Measurements from ENCODE around the gene ANKRD44. TPM values are rescaled to one million over a fixed set of nuclear protein-coding genes. Genes with fewer than 3 reads are reported as not detected.
"Not testable (repeated sequence)": the region's sequence is repeated elsewhere in the genome, so short reads cannot be mapped to it uniquely, and the experiment has no call there.

ANKRD44 gene
- total and polyA plus RNA-seq, 4 experiments from 2014 or later: 51.5 to 248 (median 158) TPM

GRCh38 chr2:197353393-197354168 is 43.0 kb upstream of the ANKRD44 start:
- Mint-ChIP-seq H3K27ac (no peak overlapping the region), H3K36me3 (peaks cover 0 to 3% of the 10 kb centered on the region in 2 donors), H3K9me3 (peaks cover 0 to 2% (median 0%) of the 10 kb centered on the region in 8 donors), H3K4me1 (peaks cover 6 to 10% (median 6%) of the 10 kb centered on the region in 4 donors), H3K27me3 (no peaks in the 10 kb centered on the region), H3K4me3 (no peak overlapping the region)
- no peaks in the 10 kb centered on the region for H3K27me3 ChIP-seq (ENCODE audit: insufficient read depth, low read length)
- CTCF ChIA-PET (ENCODE audit: partially characterized antibody): interaction anchor here (1.2 to 1.4 kb wide), 3 partner anchors 8 to 240 kb away, joined by 3 to 4 read pairs (median 4); no protein-coding TSS in a partner anchor
- no peaks in the 10 kb centered on the region for H3K9me3 ChIP-seq (ENCODE audit: control insufficient read depth in 1 of 2, low read length in 2 of 2)
- POLR2A ChIA-PET (ENCODE audit: partially characterized antibody): no interaction called here
- intact Hi-C loops (cut with micrococcal nuclease): no loop called here
- no peak for DNase-seq
- H3K27ac ChIP-seq (ENCODE audit: low read depth, low read length): no peak overlapping the region
- peaks cover 1% of the 10 kb centered on the region for H3K4me1 ChIP-seq (ENCODE audit: insufficient read depth, low read length)
- no peak overlapping the region for H3K4me3 ChIP-seq (ENCODE audit: low read length in 2 of 2)
- no peaks in the 10 kb centered on the region for H3K36me3 ChIP-seq (ENCODE audit: insufficient read depth, low read length)

- Histone ChIP-seq H3K9me3 (ENCODE audit: control insufficient read depth in 1 of 2, low read length in 2 of 2) (no peaks in the 10 kb centered on the region), H3K4me1 (ENCODE audit: insufficient read depth, low read length) (no peaks in the 10 kb centered on the region), H3K4me3 (ENCODE audit: low read length in 2 of 2) (no peak overlapping the region), H3K27ac (ENCODE audit: low read depth, low read length) (no peak overlapping the region), H3K27me3 (ENCODE audit: insufficient read depth, low read length) (no peaks in the 10 kb centered on the region), H3K36me3 (ENCODE audit: insufficient read depth, low read length) (no peaks in the 10 kb centered on the region)
- Mint-ChIP-seq H3K4me1 (peaks cover 0 to 2% (median under 1%) of the 10 kb centered on the region in 4 donors), H3K9me3 (no peaks in the 10 kb centered on the region), H3K27me3 (no peaks in the 10 kb centered on the region), H3K4me3 (no peak overlapping the region), H3K36me3 (peaks cover 0 to 3% of the 10 kb centered on the region in 2 donors), H3K27ac (no peak overlapping the region)
- intact Hi-C loops (cut with micrococcal nuclease): no loop called here
- POLR2A ChIA-PET (ENCODE audit: partially characterized antibody): no interaction called here
- DNase-seq: no peak
- CTCF ChIA-PET (ENCODE audit: partially characterized antibody): interaction anchor here (0.7 to 1.2 kb wide), 3 partner anchors 77 to 275 kb away, joined by 3 read pairs; no protein-coding TSS in a partner anchor
Measured at GRCh38 chr2:197349699-197350098, 39.1 kb upstream of the ANKRD44 start.

DNA sequence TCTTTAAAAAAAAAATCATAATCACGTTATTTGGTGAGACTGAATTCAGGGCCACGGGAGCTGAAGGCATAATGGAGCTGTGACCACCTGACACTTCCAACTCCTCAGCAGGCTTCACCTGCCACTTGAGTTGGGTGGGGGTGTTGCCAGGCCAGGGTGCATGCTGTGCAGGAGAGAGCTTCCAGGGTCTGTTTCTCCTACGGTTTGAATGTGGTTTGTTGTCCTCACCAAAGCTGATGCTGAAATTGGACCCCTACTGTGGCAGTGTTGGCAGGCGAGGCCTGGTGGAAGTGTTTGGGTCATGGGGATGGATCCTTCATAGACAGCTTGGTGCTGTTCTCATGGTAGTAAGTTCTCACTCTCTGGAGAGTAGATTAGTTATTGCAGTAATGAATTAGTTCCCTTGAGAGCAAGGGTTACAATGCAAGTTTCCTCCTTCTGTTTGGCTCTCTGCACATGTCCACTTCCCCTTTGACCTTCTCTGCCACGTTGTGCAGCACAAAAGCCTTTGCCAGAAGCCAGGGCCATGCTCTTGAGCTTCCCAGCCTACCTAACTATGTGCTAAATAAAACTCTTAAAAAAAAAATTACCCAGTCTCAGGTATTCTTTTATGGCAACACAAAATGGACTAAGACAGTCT is 38.3 kb upstream of the ANKRD44 start:
- H3K4me3 ChIP-seq (ENCODE audit: low read length in 2 of 2): no peak overlapping the region
- H3K27ac ChIP-seq (ENCODE audit: low read depth, low read length): no peak overlapping the region
- DNase-seq: no peak
- intact Hi-C loops (cut with micrococcal nuclease): no loop called here
- no peaks in the 10 kb centered on the region for H3K9me3 ChIP-seq (ENCODE audit: control insufficient read depth in 1 of 2, low read length in 2 of 2)
- no peaks in the 10 kb centered on the region for H3K27me3 Mint-ChIP-seq
- H3K36me3 ChIP-seq (ENCODE audit: insufficient read depth, low read length): no peaks in the 10 kb centered on the region
- H3K36me3 Mint-ChIP-seq: peaks cover 0 to 3% of the 10 kb centered on the region in 2 donors
- H3K4me3 Mint-ChIP-seq: no peak overlapping the region
- H3K27me3 ChIP-seq (ENCODE audit: insufficient read depth, low read length): no peaks in the 10 kb centered on the region
- CTCF ChIA-PET (ENCODE audit: partially characterized antibody): no interaction called here
- H3K4me1 Mint-ChIP-seq: peaks cover 0 to 2% (median under 1%) of the 10 kb centered on the region in 4 donors
- H3K27ac Mint-ChIP-seq: no peak overlapping the region
- no peaks in the 10 kb centered on the region for H3K4me1 ChIP-seq (ENCODE audit: insufficient read depth, low read length)
- no peaks in the 10 kb centered on the region for H3K9me3 Mint-ChIP-seq
- POLR2A ChIA-PET (ENCODE audit: partially characterized antibody): interaction anchor here (0.8 kb wide), 1 partner anchor 19 kb away, joined by 3 read pairs; no protein-coding TSS in a partner anchor

GRCh38 chr2:197345846-197346370 is 35.3 kb upstream of the ANKRD44 start:
- POLR2A ChIA-PET (ENCODE audit: partially characterized antibody): interaction anchor here (1.0 kb wide), 1 partner anchor 18 kb away, joined by 3 read pairs; no protein-coding TSS in a partner anchor
- Histone ChIP-seq H3K27me3 (ENCODE audit: insufficient read depth, low read length) (no peaks in the 10 kb centered on the region), H3K4me1 (ENCODE audit: insufficient read depth, low read length) (no peaks in the 10 kb centered on the region), H3K9me3 (ENCODE audit: control insufficient read depth in 1 of 2, low read length in 2 of 2) (no peaks in the 10 kb centered on the region), H3K4me3 (ENCODE audit: low read length in 2 of 2) (no peak overlapping the region), H3K27ac (ENCODE audit: low read depth, low read length) (no peak overlapping the region), H3K36me3 (ENCODE audit: insufficient read depth, low read length) (no peaks in the 10 kb centered on the region)
- Mint-ChIP-seq H3K4me1 (peaks cover 5 to 7% (median 5%) of the 10 kb centered on the region in 4 donors), H3K36me3 (peaks cover 0 to 3% of the 10 kb centered on the region in 2 donors), H3K27ac (peak overlapping the region in 2 of 7 donors; percentile 1 to 70), H3K4me3 (no peak overlapping the region), H3K27me3 (no peaks in the 10 kb centered on the region), H3K9me3 (peaks cover 0 to 2% (median 0%) of the 10 kb centered on the region in 8 donors)
- intact Hi-C loops (cut with micrococcal nuclease): no loop called here
- DNase-seq: no peak
- CTCF ChIA-PET (ENCODE audit: partially characterized antibody): interaction anchor here (1.0 to 1.4 kb wide), 3 partner anchors 8 to 18 kb away, joined by 3 to 5 read pairs (median 3); no protein-coding TSS in a partner anchor

DNA sequence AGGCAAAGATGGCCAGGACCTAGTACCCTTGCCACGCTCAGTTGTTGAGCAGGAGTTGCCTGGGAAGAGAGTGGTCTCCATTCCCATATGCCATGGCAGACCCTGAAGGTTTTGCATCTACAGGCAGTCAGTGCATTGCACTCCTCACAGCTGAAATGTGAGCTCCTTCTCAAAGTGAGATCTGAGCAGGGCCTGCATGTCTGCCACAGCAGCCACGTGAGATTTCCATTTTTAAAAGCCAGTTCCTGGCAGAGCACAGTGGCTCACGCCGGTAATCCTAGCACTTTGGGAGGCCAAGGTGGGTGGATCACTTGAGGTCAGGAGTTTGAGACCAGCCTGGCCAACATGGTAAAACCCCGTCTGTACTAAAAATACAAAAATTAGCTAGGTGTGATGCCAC is 33.4 kb upstream of the ANKRD44 start:
- CTCF ChIA-PET (ENCODE audit: partially characterized antibody); intact Hi-C loops (cut with micrococcal nuclease): not testable (repeated sequence)
- H3K27ac Mint-ChIP-seq: peak overlapping the region in 1 of 7 donors; percentile 13

GRCh38 chr2:197340591-197340990 is 30.0 kb upstream of the ANKRD44 start:
- Mint-ChIP-seq H3K4me1 (peaks cover 13 to 18% (median 16%) of the 10 kb centered on the region in 4 donors), H3K36me3 (no peaks in the 10 kb centered on the region), H3K9me3 (peaks cover 0 to 4% (median 0%) of the 10 kb centered on the region in 8 donors), H3K4me3 (no peak overlapping the region), H3K27me3 (no peaks in the 10 kb centered on the region), H3K27ac (no peak overlapping the region)
- H3K36me3 ChIP-seq (ENCODE audit: insufficient read depth, low read length): no peaks in the 10 kb centered on the region
- no peaks in the 10 kb centered on the region for H3K9me3 ChIP-seq (ENCODE audit: control insufficient read depth in 1 of 2, low read length in 2 of 2)
- intact Hi-C loops (cut with micrococcal nuclease): no loop called here
- H3K4me1 ChIP-seq (ENCODE audit: insufficient read depth, low read length): peaks cover 9% of the 10 kb centered on the region
- DNase-seq: no peak
- no peak overlapping the region for H3K4me3 ChIP-seq (ENCODE audit: low read length in 2 of 2)
- H3K27ac ChIP-seq (ENCODE audit: low read depth, low read length): no peak overlapping the region
- POLR2A ChIA-PET (ENCODE audit: partially characterized antibody): interaction anchor here (0.9 kb wide), 1 partner anchor 126 kb away, joined by 3 read pairs; no protein-coding TSS in a partner anchor
- CTCF ChIA-PET (ENCODE audit: partially characterized antibody): no interaction called here
- H3K27me3 ChIP-seq (ENCODE audit: insufficient read depth, low read length): no peaks in the 10 kb centered on the region

More for the DNA sequence above, 33.4 kb upstream of the ANKRD44 start:
- H3K27ac ChIP-seq (ENCODE audit: low read depth, low read length); POLR2A ChIA-PET (ENCODE audit: partially characterized antibody); H3K4me1 ChIP-seq (ENCODE audit: insufficient read depth, low read length); H3K27me3 ChIP-seq (ENCODE audit: insufficient read depth, low read length); H3K4me3 ChIP-seq (ENCODE audit: low read length in 2 of 2); H3K36me3 ChIP-seq (ENCODE audit: insufficient read depth, low read length); H3K4me3 Mint-ChIP-seq; DNase-seq; H3K27me3 Mint-ChIP-seq; H3K36me3 Mint-ChIP-seq; H3K9me3 Mint-ChIP-seq; H3K9me3 ChIP-seq (ENCODE audit: control insufficient read depth in 1 of 2, low read length in 2 of 2): not testable (repeated sequence)
- peaks cover 11 to 17% (median 15%) of the 10 kb centered on the region in 4 donors for H3K4me1 Mint-ChIP-seq

All from CD4-positive, alpha-beta memory T cell (primary cell).